ENCODE results near the gene TMBIM1. TPM values are rescaled to one million over a fixed set of nuclear protein-coding genes. Genes with fewer than 3 reads are reported as not detected.

The TMBIM1 gene
- total RNA-seq, 8 experiments from 2014 or later = 0.54 to 276 (median 8.6) TPM

GRCh38 chr2:218295029-218295428 is 2.7 kb upstream of the TMBIM1 start:
- Histone ChIP-seq H3K4me3 (no peak overlapping the region), H3K4me1 (replicated peaks in 1 of 2) (no peaks in the 10 kb centered on the region), H3K27ac (no peak overlapping the region)
- WGBS, 10 experiments = 79 to 100% (median 87%) methylated on average over 1 to 7 of the region's 7 CpGs; no CpG with 5 or more reads in 2 of the 10 experiments
- ATAC-seq (replicated peaks in 6 of 8) = no peak
- in situ Hi-C loops (cut with MboI; ENCODE audit: low pct_unique_long_range_greater_than_20kb in 2 of 9, low sequenced_read_pairs in 9 of 9, unreplicated experiment in 9 of 9) = loop anchor here in 7 of 9 experiments (25.0 kb wide), 2 partner anchors 92 to 392 kb away; partner anchors contain the start of genes CTDSP1 (in 7 of the 7) and SLC11A1 (in 7 of the 7)

GRCh38 chr2:218294430-218295022 is 2.2 kb upstream of the TMBIM1 start:
- Histone ChIP-seq H3K4me3 (no peak overlapping the region), H3K27ac (no peak overlapping the region), H3K4me1 (replicated peaks in 1 of 2) (peaks cover 0 to 3% of the 10 kb centered on the region in 2 donors)
- WGBS, 10 experiments = 70 to 100% (median 86%) methylated on average over 1 to 5 of the region's 5 CpGs; no CpG with 5 or more reads in 1 of the 10 experiments
- no peak for ATAC-seq (replicated peaks in 6 of 8)
- in situ Hi-C loops (cut with MboI; ENCODE audit: low pct_unique_long_range_greater_than_20kb in 2 of 9, low sequenced_read_pairs in 9 of 9, unreplicated experiment in 9 of 9) = loop anchor here in 7 of 9 experiments (25.0 kb wide), 2 partner anchors 93 to 393 kb away; partner anchors contain the start of genes CTDSP1 (in 7 of the 7) and SLC11A1 (in 7 of the 7)

- WGBS, 10 experiments = 50 to 100% (median 73%) methylated on average over 1 to 5 of the region's 5 CpGs
- ATAC-seq (replicated peaks in 6 of 8) = no peak
- in situ Hi-C loops (cut with MboI; ENCODE audit: low pct_unique_long_range_greater_than_20kb in 2 of 9, low sequenced_read_pairs in 9 of 9, unreplicated experiment in 9 of 9) = loop anchor here in 7 of 9 experiments (25.0 kb wide), 2 partner anchors 93 to 393 kb away; partner anchors contain the start of genes CTDSP1 (in 7 of the 7) and SLC11A1 (in 7 of the 7)
- H3K4me1 ChIP-seq (replicated peaks in 1 of 2) = peaks cover 0 to 3% of the 10 kb centered on the region in 2 donors
- no peak overlapping the region for H3K4me3 ChIP-seq
- no peak overlapping the region for H3K27ac ChIP-seq
Observed at GRCh38 chr2:218293715-218294429, 1.6 kb upstream of the TMBIM1 start.

- H3K4me1 ChIP-seq (replicated peaks in 1 of 2) = peaks cover 4 to 6% of the 10 kb centered on the region in 2 donors
- no peak for ATAC-seq (replicated peaks in 6 of 8)
- no peak overlapping the region for H3K27ac ChIP-seq
- no peak overlapping the region for H3K4me3 ChIP-seq
- in situ Hi-C loops (cut with MboI; ENCODE audit: low pct_unique_long_range_greater_than_20kb in 2 of 9, low sequenced_read_pairs in 9 of 9, unreplicated experiment in 9 of 9) = loop anchor here in 7 of 9 experiments (25.0 kb wide), 2 partner anchors 96 to 396 kb away; partner anchors contain the start of genes CTDSP1 (in 7 of the 7) and SLC11A1 (in 7 of the 7)
- WGBS, 10 experiments = 0 to 86% (median 67%) methylated on average over 1 to 5 of the region's 12 CpGs; no CpG with 5 or more reads in 6 of the 10 experiments
Observed at GRCh38 chr2:218291318-218292047, 820 bp downstream of the TMBIM1 start.

- Histone ChIP-seq H3K27ac (no peak overlapping the region), H3K4me3 (no peak overlapping the region), H3K4me1 (replicated peaks in 1 of 2) (peaks cover 4 to 6% of the 10 kb centered on the region in 2 donors)
- no peak for ATAC-seq (replicated peaks in 6 of 8)
- WGBS, 10 experiments = 7 to 100% (median 63%) methylated on average over 1 to 6 of the region's 12 CpGs; no CpG with 5 or more reads in 2 of the 10 experiments
- in situ Hi-C loops (cut with MboI; ENCODE audit: low pct_unique_long_range_greater_than_20kb in 2 of 9, low sequenced_read_pairs in 9 of 9, unreplicated experiment in 9 of 9) = loop anchor here in 7 of 9 experiments (25.0 kb wide), 2 partner anchors 97 to 397 kb away; partner anchors contain the start of genes CTDSP1 (in 7 of the 7) and SLC11A1 (in 7 of the 7)
Observed at GRCh38 chr2:218290316-218291261, 1.7 kb downstream of the TMBIM1 start.

GRCh38 chr2:218289639-218290315 is 2.5 kb downstream of the TMBIM1 start:
- peak in 3 of 8 experiments; percentile 13 to 30 (median 24) for ATAC-seq (replicated peaks in 6 of 8)
- no peak overlapping the region for H3K27ac ChIP-seq
- H3K4me3 ChIP-seq = no peak overlapping the region
- WGBS, 10 experiments = 0 to 55% (median 51%) methylated on average over 1 to 6 of the region's 6 CpGs; no CpG with 5 or more reads in 3 of the 10 experiments
- in situ Hi-C loops (cut with MboI; ENCODE audit: low pct_unique_long_range_greater_than_20kb in 2 of 9, low sequenced_read_pairs in 9 of 9, unreplicated experiment in 9 of 9) = loop anchor here in 7 of 9 experiments (25.0 kb wide), 2 partner anchors 98 to 398 kb away; partner anchors contain the start of genes CTDSP1 (in 7 of the 7) and SLC11A1 (in 7 of the 7)
- H3K4me1 ChIP-seq (replicated peaks in 1 of 2) = peaks cover 4 to 6% of the 10 kb centered on the region in 2 donors

- WGBS, 10 experiments = 0 to 83% (median 33%) methylated on average over 1 to 7 of the region's 11 CpGs; no CpG with 5 or more reads in 2 of the 10 experiments
- in situ Hi-C loops (cut with MboI; ENCODE audit: low pct_unique_long_range_greater_than_20kb in 2 of 9, low sequenced_read_pairs in 9 of 9, unreplicated experiment in 9 of 9) = loop anchor here in 7 of 9 experiments (25.0 kb wide), 2 partner anchors 100 to 400 kb away; partner anchors contain the start of genes CTDSP1 (in 7 of the 7) and SLC11A1 (in 7 of the 7)
- H3K4me1 ChIP-seq (replicated peaks in 1 of 2) = peaks cover 4 to 6% of the 10 kb centered on the region in 2 donors
- ATAC-seq (replicated peaks in 6 of 8) = peak; percentile 51 to 90 (median 86)
- H3K27ac ChIP-seq = no peak overlapping the region
- H3K4me3 ChIP-seq = peak overlapping the region in 2 of 5 donors; percentile 13 to 24
Observed at GRCh38 chr2:218286570-218287459, 5.5 kb downstream of the TMBIM1 start.

- H3K27ac ChIP-seq = no peak overlapping the region
- in situ Hi-C loops (cut with MboI; ENCODE audit: low pct_unique_long_range_greater_than_20kb in 2 of 9, low sequenced_read_pairs in 9 of 9, unreplicated experiment in 9 of 9) = loop anchor here in 7 of 9 experiments (25.0 kb wide), 2 partner anchors 102 to 402 kb away; partner anchors contain the start of genes CTDSP1 (in 7 of the 7) and SLC11A1 (in 7 of the 7)
- ATAC-seq (replicated peaks in 6 of 8) = no peak
- peaks cover 4 to 6% of the 10 kb centered on the region in 2 donors for H3K4me1 ChIP-seq (replicated peaks in 1 of 2)
- H3K4me3 ChIP-seq = no peak overlapping the region
- 26 to 79% (median 27%) methylated on average over 3 to 4 of the region's 6 CpGs; no CpG with 5 or more reads in 7 of the 10 experiments for WGBS, 10 experiments
Observed at GRCh38 chr2:218285604-218286003, 6.7 kb downstream of the TMBIM1 start.

GRCh38 chr2:218284106-218284811 is 8.0 kb downstream of the TMBIM1 start:
- in situ Hi-C loops (cut with MboI; ENCODE audit: low pct_unique_long_range_greater_than_20kb in 2 of 9, low sequenced_read_pairs in 9 of 9, unreplicated experiment in 9 of 9) = loop anchor here in 7 of 9 experiments (25.0 kb wide), 2 partner anchors 103 to 403 kb away; partner anchors contain the start of genes CTDSP1 (in 7 of the 7) and SLC11A1 (in 7 of the 7)
- Histone ChIP-seq H3K4me3 (no peak overlapping the region), H3K27ac (no peak overlapping the region), H3K4me1 (replicated peaks in 1 of 2) (peaks cover 3 to 4% of the 10 kb centered on the region in 2 donors)
- peak in 2 of 8 experiments; percentile 18 for ATAC-seq (replicated peaks in 6 of 8)
- 7 to 100% (median 93%) methylated on average over 1 to 8 of the region's 16 CpGs; no CpG with 5 or more reads in 3 of the 10 experiments for WGBS, 10 experiments

Measured in motor neuron (in vitro differentiated cells).